CD4-positive, alpha-beta T cell treated with Interleukin-12 subunit alpha and Interleukin-12 subunit beta, for 1 hour (primary cell): ENCODE measurements around the gene SETSIP.
"Not testable (repeated sequence)": the region's sequence is repeated elsewhere in the genome, so short reads cannot be mapped to it uniquely, and the experiment has no call there.

Source experiments
- DNase-seq: peaks from one replicate; pipeline ENCODE4 v3.0.0-alpha.2; 2020

Gene SETSIP, protein sequence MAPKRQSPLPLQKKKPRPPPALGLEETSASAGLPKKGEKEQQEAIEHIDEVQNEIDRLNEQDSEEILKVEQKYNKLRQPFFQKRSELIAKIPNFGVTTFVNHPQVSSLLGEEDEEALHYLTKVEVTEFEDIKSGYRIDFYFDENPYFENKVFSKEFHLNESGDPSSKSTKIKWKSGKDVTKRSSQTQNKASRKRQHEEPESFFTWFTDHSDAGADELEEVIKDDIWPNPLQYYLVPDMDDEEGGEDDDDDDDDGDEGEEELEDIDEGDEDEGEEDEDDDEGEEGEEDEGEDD

DNA sequence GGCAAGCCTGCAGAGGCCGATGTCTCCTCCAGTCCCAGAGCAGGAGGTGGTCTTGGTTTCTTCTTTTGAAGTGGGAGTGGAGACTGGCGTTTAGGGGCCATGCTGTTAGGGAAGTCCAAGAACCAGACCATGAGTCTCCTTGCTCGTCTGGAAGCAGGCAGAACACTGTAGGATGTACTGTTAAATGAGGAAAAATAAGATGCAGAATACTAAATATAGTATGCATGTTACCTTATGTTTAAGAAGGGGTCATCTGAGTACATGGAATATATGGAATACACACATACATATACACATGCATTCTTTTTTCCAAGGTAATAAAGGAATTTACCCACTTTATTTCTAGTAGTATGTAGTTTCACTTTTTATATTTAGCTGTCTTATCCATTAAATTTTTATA is at the start of gene SETSIP:
TSS of gene SETSIP (minus strand) at position 101 of the 400 bp plus-strand sequence. CDS start at position 101, 0 bp downstream.
- no peak for DNase-seq

DNA sequence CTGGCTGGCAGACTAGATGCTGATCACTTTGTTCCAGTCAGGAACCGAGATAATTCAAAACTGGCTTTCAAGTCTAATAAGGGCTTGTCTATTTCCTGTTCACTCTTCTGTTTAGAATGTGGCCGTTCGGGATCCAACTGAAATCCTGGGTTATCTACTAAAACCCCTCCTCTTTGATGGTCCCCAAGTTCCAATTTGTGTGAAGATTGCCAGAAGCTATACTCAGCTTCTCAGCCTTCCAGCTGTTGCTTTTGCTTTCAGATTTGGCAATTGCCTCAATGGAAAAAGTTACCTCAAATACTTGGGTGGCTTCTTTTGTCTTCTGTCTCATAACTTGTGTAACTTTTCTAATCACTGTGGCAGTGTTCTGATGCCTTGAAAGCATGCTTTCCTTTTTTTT is 48.7 kb upstream of the SETSIP start:
- DNase-seq = no peak

DNA sequence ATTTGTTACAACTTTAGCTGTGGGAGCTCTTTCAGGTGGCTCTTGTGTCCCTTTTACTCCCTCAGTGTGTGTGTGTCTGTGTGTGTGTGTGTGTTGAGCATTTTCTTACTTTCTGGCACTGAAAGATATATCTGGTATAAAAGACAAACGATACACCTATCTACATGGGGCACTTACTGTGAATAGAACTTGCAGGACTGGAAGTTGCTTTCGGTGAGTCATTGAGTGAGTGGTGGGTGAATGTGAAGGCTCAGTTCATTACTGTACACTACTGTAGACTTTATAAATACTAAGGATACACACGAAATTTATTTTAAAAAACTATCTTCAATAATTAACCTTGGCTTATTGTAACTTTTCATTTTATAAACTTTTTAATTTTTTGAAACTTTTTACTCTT is 43.6 kb upstream of the SETSIP start:
- no peak for DNase-seq

DNA sequence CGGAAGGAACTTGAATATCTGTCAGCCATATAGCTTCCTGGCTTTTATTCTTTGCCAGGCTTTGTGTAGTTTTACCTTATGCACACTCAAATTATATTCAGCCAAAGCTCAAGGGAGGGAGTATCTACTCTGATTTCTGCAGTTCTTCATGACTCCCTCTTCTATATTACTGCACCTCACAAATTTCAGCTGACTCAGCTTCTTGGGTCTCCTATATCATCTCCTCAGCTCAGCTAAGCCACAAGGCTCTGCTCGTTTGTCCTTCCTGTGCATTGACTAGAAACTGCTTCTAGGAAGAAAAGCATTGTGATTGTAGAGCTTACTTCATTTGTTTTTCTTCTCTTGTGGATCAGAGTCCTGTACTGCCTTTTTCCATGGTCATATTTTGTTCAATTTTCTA is 42.3 kb upstream of the SETSIP start:
- no peak for DNase-seq

DNA sequence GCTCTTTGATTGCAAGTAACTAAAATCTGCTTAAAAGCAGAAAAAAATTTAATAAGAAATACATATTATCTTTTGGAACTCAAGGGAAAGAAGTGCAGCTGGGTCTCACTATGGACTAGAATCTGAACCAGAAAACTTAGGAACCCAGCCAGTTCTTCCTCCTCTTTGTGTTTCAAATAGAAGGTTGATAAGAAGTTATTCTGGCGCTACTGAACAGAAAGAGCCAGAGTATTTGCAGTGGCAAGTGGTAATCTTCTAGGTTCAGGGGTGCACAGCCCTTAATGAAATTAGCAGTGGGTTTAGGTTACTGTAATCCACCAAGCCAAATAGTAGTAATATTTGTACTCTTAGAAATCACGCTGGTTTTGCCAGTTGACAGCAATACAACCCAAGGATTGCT is 33.4 kb upstream of the SETSIP start:
- no peak for DNase-seq

DNA sequence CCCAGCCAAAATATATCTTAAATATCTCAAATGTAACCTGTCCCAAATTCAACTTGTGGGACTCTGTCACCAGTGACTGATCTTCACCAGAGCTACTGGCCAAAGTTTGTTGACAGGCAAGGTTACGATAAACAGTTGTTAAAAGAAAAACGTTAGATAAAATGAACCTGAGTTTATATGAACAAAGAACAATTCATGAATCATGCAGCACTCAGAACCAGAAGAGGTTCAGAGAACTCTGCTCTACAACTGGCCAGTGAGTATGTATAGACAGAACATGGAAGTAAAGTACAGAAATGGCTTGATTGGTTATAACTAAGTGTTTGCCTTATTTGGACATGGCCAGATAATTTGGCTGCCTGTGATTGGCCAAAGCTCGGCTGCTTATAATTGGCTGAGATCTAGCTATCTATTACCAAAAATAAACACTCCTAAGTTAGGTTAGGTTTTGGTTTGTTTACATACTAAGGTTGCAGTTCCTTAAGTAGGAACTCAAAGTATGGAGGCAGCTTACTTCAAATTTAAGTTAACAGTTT is 30.4 kb upstream of the SETSIP start:
- DNase-seq = no peak

DNA sequence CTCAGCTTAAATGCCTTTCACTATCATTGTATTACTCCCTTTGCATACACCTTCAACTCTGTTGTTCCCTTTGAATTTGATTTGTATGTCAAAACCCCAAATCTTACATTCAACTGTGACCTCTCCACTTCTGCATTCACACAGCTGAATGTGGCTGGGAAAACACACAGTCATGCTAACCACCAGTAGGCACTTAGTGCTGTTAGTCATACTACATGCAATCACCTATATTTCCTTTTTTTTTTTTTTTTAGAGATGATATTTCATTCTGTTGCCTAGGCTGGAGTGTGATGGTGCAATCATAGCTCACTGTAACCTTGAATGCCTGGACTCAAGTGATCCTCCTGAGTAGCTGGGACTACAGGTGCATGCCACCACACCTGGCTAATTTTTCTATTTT is 21.1 kb upstream of the SETSIP start:
- no peak for DNase-seq

DNA sequence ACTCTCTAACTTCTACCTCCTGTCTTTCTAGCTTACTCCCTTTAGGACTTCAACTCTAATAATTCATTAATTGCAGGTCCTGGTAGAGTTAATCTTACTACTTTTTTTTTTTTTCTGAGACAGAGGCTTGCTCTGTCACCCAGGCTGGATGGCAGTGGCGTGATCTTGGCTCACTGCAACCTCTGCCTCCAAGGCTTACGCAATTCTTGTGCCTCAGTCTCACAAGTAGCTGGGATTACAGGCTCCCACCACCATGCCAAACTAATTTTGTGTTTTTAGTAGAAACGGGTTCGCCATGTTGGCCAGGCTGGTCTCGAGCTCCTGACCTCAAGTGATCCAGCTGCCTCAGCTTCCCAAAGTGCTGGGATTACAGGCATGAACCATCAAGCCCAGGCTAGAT is 20.7 kb upstream of the SETSIP start:
- no peak for DNase-seq

DNA sequence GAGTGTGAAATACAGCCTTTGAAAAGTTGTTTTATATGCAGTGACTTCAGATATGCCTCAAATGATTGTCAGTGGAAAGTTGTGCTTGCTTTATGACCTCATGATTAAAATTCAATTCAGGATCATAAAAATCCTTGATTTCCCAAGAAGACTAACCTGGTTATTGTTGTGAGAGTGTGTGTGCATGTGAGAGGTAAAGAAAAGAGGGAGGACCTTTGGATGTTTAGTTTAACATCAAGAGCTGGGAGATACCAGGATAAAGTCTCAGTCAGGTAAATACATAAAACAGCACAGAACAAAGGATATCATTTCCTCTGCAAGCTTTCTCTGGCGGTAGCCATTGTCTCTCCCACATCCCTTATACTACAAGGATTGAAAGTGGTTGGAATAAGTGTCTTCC is 19.4 kb upstream of the SETSIP start:
- DNase-seq = no peak

DNA sequence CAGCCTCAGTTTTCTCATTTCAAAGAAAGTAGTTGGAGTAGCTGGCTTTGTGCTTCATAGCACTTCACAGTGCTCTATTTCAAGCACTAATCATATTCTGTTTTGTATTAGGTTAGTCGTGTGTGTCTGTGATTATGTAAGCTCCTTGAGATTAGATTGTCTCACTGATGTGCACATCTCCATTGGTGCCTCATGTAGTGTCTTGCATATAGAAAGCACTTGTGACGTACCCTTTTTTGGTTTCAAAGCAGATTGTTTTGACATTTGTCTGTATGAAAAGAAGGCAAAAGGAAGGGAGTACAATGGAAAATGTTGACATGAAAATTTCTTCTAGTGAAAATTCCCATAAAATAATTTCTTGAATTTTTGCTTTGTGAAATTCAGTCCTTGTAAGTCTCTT is 18.9 kb upstream of the SETSIP start:
- DNase-seq = no peak

DNA sequence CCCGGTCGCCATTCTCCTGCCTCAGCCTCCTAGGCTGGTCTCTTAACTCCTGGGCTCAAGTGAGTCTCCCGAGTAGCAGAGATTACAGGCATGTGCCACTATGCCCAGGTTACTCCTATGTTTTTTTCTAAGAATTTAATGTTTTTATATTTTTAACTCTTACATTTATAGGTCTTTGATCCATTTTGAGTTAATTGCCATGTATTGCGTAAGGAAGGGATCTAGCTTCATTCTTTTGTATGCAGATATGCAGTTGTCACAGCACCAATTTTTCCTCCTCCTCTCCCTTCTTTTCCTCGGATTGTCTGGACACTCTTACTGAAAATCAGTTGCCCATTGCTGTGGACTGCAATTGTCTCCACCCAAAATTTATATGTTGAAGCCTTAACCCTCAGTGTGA is 16.4 kb upstream of the SETSIP start:
- no peak for DNase-seq

DNA sequence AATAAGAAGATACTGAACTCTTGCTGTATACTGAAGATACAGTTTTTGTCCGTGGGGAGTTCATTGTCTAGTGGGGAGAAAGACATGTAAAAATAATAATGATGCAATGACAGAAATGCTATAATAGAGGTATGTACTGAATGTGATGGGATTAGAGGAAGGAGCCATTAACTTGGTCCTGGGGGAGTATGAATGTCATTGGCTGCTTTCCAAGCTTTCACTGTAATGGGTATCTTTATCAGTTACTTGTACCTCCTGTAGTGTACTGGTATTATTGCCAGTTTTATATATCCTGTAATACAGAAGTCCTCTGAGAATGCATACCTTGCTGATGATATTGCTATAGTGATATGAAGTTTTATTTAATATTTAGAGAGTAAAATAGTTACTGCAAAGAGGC is 12.3 kb upstream of the SETSIP start:
- DNase-seq = no peak

DNA sequence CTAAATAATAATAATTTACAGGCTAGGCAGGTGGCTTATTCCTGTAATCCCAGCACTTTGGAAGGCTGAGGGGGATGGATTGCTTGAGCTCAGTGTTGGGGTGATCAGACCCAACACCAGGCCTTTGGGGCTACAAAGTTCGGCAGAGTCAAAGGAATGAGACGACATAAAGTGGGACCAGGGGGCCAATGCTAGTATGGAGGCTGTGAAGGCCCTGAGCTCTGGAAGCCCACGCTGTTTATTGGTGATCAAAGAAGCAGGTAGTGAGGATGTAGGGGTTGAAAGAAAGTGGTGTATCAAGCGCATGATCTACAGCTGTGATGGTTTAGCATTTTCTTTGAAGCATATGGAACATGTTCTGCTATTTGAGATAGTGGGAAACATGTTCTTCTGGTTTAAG is 10.5 kb upstream of the SETSIP start:
- DNase-seq = no peak

DNA sequence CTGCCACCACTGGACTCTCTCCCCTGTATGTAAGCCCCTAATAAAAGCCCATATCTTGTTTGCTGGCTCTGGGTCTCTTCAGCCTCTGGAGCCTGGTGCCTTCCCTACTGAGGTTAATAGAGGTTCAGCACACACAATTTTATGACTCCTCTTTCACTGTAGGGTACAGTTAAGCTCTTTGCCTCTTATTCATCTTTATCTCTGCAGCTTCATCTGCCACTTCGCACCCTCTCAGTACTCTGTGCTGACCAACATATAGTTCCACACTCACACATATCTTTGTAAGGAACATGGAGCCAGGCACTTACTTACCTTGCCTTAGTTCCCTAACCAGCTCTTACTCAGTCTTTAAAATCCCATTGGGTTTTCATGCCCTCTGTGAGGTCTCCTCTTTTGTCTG is 9.4 kb upstream of the SETSIP start:
- no peak for DNase-seq

DNA sequence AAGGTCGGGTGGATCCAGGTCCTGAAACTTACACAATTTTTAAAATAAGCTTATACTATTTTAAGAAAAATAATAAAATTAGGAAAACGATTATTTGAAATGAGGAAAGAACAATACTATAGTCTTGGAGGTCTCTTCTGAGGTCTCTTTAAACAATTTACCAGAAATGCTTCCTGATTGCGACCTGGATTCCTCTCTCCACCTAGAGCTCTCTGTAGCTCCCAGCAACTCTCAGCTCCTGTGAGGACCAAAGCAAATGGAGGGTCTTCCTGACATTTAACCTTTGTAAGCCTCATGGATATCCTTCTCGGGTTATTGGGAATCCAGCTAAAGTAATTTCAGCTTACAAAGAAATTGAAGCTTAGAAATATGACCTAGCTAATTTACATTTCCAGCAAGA is 5.8 kb upstream of the SETSIP start:
- DNase-seq = no peak

DNA sequence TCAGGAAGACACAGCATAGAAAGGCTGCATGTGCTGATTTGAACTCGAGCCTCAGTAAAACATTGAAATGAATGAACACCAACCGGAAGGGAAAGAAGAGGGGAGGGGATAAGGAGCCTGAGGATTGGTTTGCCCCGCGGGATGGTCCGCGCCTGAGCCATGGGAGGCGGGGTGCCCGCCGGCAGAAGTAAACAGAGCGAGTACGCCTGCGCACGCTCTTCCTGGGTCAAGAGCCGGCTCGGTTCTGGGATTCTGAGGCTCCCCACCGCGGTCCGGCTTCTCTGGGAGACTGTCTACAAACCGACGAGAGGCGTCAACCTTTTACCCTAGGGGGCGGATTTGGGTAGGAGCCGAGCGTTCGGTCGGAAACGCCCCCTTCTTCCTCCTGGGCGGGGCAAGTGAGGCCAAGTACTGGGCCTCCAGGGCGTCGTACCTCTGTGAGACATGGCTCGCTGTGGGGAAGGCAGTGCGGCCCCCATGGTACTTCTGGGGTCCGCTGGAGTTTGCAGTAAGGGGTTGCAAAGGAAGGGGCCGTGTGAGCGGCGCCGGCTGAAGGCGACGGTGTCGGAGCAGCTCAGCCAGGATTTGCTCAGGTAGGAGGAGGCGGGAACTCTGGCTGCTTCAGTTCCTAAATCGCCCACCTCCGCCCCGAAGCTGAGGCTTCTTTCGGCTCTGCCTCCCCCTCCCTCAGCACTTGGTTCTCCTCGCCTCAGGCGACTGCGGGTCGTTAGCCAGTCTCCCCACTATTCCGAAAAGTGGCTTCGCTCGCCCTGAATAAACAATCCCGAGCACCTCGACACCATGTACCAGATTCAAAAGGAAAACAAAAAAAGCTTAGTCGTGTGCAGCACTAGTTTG is 5.1 kb upstream of the SETSIP start, which contains the start of gene BTBD8:
TSS of gene BTBD8 (plus strand) at position 218 of the 858 bp plus-strand sequence. CDS start at position 445, 227 bp downstream.
- DNase-seq = peak; percentile 87

DNA sequence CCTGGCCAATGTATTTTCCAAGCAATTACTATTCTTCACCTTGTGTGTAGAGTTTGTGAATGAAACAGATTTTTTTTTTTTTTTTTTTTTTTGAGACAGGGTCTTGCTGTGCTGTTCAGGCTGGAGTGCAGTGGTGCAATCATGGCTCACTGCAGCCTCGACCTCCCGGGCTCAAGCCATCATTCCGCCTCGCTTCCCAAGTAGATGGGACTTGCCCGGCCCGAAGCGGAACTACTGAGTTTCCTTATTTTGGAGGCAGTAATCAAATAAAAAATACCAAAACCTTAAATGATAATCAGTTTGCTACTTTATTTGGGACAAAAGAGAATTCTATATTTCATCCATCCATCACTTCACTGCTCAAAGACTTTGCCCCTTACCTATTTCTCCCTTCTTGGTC is 4.2 kb upstream of the SETSIP start:
- DNase-seq = no peak

DNA sequence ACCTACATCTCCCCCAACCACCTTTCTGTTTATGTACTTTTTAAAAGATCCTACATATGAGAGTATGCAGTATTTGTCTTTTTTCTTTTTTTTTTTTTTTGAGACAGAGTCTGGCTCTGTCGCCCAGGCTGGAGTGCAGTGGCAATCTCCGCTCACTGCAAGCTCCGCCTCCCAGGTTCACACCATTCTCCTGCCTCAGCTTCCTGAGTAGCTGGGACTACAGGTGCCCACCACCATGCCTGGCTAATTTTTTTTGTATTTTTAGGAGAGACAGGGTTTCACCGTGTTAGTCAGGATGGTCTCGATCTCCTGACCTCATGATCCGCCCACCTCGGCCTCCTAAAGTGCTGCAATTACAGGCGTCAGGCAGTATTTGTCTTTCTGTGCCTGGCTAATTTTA is 2.9 kb upstream of the SETSIP start:
- not testable (repeated sequence) for DNase-seq

DNA sequence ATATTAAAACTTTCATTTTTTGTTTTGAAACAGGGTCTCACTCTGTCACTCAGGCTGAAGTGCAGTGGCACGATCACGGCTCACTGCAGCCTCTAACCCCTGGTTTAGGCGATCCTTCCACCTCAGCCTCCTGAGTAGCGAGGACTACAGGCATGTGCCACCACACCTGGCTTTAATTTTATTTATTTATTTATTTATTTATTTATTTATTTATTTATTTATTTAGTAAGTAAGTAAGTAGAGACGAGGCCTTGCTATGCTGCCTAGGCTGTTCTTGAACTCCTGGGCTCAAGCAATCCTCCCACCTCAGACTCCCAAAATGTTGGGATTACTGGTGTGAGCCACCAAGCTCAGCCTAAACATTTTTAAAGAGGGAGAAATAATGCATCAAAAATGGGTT is 1.2 kb upstream of the SETSIP start:
- no peak for DNase-seq

DNA sequence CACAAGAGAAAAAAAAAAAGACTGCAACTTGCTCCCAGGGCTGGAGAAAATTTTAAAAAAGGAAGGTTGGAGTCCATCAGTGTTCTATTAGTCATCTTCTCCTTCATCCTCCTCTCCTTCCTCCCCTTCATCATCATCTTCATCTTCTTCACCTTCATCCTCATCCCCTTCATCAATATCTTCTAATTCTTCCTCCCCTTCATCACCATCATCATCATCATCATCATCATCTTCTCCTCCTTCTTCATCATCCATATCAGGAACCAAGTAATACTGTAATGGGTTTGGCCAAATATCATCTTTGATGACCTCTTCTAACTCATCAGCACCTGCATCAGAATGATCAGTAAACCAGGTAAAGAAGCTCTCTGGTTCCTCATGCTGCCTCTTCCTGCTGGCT is 765 bp downstream of the SETSIP start:
- DNase-seq = not testable (repeated sequence)

DNA sequence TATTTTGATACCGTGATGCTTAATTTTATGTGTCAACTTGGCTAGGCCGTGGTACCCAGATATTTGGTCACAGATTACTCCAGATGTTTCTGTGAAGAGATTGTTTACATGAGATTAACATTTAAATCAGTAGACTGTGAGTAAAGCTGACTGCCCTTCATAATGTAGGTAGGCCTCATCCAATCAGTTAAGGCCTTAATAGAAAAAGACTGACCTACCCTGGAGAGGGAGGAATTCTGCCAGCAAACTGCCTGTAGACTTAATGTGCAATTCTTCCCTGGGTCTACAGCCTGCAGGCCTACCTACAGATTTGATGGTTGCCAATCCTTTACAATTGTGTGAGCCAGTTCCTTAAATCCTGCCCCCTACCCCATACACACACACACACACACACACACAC is 4.3 kb downstream of the SETSIP start:
- no peak for DNase-seq

DNA sequence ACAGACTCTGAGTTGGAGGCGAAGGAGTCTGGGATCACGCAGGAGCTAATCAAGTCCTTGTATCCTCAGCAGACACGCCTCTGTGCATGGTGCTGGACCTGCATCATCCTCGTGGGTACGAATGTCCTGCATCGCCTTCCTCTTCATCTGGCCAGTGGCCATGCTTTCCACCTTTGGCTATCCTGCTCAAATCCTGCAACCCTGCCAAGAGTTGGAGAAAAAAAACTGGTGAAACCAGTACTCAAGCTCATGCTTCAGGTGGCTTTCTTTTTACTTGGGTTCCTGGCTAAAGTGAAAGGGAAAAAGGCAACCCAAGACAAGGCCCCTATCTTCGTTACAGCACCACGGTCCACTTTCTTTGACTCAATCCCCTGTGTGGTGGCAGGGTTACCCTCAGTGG is 8.9 kb downstream of the SETSIP start:
- DNase-seq = no peak

DNA sequence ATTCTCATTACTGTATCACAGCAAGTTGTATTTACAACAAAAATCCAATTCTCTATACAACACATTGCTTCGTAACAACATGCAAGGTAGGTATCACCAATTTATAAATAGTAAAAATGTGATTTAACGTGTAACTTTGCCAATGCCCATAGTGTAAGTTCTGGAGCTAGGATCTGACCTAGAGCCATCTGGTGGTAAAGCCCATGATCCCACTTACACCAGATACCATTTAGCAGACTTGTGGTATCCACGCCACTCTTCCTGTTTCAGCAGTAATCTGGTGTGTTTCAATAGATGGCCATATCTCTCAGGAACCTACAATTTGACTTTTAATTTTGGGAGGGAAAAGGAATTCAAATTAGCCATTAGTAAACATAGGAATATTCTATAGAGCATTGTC is 10.2 kb downstream of the SETSIP start:
- no peak for DNase-seq

DNA sequence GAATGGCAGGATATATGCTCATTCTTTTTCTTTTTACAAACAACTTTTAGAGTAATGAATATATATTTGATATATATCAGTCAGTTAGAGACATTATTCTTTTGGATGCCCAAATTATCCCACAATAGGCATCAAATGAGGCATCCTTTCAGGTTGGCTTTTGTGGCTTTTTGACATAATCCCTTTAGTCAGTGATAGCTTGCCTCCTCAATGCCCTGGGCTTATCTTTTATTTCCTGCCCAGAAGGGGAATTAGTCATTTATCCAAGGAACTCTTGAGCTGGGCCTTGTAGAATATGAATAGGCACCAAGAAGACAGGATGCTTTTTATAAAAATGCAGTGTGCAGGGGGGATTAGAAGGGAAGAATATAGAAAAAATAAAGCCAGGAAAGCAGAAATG is 23.3 kb downstream of the SETSIP start:
- DNase-seq = no peak
